Skeletal muscle tissue (tissue), 4 donors: Measurements from ENCODE around the gene MGAM2. TPM values are rescaled to one million over a fixed set of nuclear protein-coding genes. Genes with fewer than 3 reads are reported as not detected.
"Not testable (repeated sequence)": the region's sequence is repeated elsewhere in the genome, so short reads cannot be mapped to it uniquely, and the experiment has no call there.

Source experiments
- H3K27ac ChIP-seq: one replicate; pipeline ENCODE4 v1.7.0; 2013; ENCODE audit warnings: mild to moderate bottlenecking, low read depth, low read length, inconsistent platforms
- H3K27me3 ChIP-seq, 3 donors: one replicate each; pipeline ENCODE4 v1.7.0; 2013; ENCODE audit warnings: low read length in 3 of 3; ENCODE audit not compliant: control insufficient read depth in 3 of 3, insufficient read depth in 3 of 3
- H3K36me3 ChIP-seq, 3 donors: one replicate each; pipeline ENCODE4 v1.7.0; 2013; ENCODE audit warnings: low read length in 3 of 3; ENCODE audit not compliant: control insufficient read depth in 3 of 3, insufficient read depth in 3 of 3
- H3K4me1 ChIP-seq, 3 donors: one replicate each; pipeline ENCODE4 v1.7.0; 2013; ENCODE audit warnings: low read length in 3 of 3, mild to moderate bottlenecking in 3 of 3; ENCODE audit not compliant: control insufficient read depth in 3 of 3, insufficient read depth in 3 of 3
- H3K4me3 ChIP-seq, 3 donors: one replicate each; pipeline ENCODE4 v1.7.0; 2013; ENCODE audit warnings: low read length in 3 of 3
- H3K9ac ChIP-seq, 3 donors: one replicate each; pipeline ENCODE4 v1.7.0; 2013; ENCODE audit warnings: low read length in 3 of 3, mild to moderate bottlenecking in 3 of 3, moderate library complexity in 2 of 3, low read depth in 1 of 3
- H3K9me3 ChIP-seq, 3 donors: one replicate each; pipeline ENCODE4 v1.7.0; 2013; ENCODE audit warnings: low read length in 3 of 3; ENCODE audit not compliant: control insufficient read depth in 3 of 3
- total RNA-seq: library from RNA; depleted of rRNA; stranded (reverse); fragments of >200 nt; gene quantifications from one replicate; pipeline ENCODE4 v1.2.3, GENCODE V29; 2014
- donor health status: Osteomylitis.

The MGAM2 gene
- total RNA-seq, 1 donor from 2014 or later: under 0.01 TPM

DNA sequence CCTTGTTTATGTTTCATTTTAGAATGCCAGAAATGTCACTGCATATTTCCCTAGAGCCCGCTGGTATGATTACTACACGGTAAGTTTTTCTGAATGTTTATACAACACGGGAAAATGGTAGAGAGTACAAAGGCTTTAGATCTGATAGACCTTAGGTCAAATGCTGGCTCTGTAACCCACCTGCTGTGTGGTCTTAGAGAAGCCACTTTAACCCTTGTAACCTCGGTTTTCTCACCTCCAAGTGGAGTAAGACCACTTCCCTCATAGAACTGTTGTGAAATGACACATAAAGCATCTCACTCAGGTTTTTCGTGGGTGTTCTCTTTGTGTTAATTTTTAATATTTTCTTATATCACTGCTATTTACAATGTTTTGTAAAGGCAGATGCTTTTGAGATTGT is 13.9 kb upstream of the MGAM2 start:
- Histone ChIP-seq H3K36me3 (no peaks in the 10 kb centered on the region), H3K4me3 (no peak overlapping the region), H3K27ac (no peak overlapping the region), H3K9me3 (no peaks in the 10 kb centered on the region), H3K4me1 (no peaks in the 10 kb centered on the region), H3K27me3 (no peaks in the 10 kb centered on the region), H3K9ac (no peak overlapping the region)

DNA sequence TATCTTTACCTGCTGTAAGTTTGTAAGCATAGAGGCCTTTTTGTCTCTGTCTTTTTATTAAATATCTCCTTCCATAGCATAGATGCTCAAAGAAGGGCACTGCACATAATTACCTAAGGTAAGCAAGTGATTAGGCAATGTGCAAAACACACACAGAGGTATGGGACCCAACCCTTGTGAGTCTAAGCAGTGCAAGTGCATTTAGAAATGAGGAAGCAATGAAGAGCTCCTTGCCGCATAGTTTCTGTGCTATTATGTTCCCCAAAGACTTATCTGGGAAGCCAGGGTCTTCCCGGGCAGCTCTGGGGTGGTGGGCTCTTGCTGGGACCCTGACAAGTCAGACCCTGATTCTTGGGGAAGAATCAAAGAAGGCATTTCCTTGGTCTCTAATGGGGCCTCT is 13.5 kb upstream of the MGAM2 start:
- Histone ChIP-seq H3K9me3 (no peaks in the 10 kb centered on the region), H3K27ac (no peak overlapping the region), H3K4me3 (no peak overlapping the region), H3K27me3 (no peaks in the 10 kb centered on the region), H3K9ac (no peak overlapping the region), H3K4me1 (no peaks in the 10 kb centered on the region), H3K36me3 (no peaks in the 10 kb centered on the region)

DNA sequence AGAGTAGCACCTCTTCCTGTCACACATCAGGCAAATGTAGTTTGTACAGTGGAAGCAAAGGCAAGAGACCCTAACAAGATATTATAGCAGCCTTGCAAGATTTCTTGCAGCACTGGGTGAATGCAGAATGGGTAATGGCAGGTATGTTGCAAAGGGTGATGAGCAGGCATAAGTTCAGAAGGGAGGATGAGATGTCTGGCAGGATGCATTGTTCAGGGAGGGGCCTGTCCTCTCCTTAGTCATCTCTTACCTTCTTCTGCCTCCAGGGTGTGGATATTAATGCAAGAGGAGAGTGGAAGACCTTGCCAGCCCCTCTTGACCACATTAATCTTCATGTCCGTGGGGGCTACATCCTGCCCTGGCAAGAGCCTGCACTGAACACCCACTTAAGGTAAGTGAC is 12.2 kb upstream of the MGAM2 start:
- H3K36me3 ChIP-seq, H3K4me3 ChIP-seq, H3K27ac ChIP-seq, H3K4me1 ChIP-seq, H3K9ac ChIP-seq, H3K9me3 ChIP-seq, H3K27me3 ChIP-seq: not testable (repeated sequence)

DNA sequence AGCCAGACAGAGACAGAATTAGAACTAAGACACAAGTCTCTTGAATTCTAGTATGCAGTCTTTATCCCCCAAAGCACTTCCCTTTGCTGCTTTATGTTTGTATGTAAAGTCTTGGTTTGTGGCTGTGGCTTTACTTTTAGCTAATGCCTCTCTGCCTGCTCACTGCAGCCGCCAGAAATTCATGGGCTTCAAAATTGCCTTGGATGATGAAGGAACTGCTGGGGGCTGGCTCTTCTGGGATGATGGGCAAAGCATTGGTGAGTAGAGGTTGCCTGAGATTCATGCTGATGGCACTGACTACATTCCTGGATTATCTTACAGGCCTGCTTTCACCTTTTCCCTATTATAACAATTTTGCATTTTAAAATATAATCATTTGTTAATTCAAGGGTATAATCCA is 10.9 kb upstream of the MGAM2 start:
- H3K27me3 ChIP-seq: no peaks in the 10 kb centered on the region
- H3K4me1 ChIP-seq: no peaks in the 10 kb centered on the region
- H3K36me3 ChIP-seq: no peaks in the 10 kb centered on the region
- H3K4me3 ChIP-seq: no peak overlapping the region
- no peak overlapping the region for H3K27ac ChIP-seq
- no peaks in the 10 kb centered on the region for H3K9me3 ChIP-seq
- no peak overlapping the region for H3K9ac ChIP-seq

DNA sequence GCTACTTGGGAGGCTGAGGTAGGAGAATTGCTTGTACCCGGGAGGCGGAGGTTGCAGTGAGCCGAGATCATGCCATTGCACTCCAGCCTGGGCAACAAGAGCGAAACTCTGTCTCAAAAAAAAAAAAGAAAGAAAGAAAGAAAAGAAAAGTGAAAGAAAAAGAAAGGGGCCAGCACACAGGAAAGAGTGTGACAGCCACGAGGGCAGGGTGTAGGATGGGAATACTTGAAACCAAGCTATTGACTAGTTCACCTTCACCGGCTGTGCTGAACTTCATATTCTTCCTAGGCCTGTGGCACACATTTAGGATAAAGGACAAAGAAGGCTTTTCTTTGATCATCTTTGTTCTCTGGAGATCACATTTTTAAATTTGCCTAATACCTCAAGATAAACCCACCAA is 9.7 kb upstream of the MGAM2 start:
- H3K4me3 ChIP-seq, H3K36me3 ChIP-seq, H3K27me3 ChIP-seq, H3K4me1 ChIP-seq, H3K9me3 ChIP-seq, H3K27ac ChIP-seq, H3K9ac ChIP-seq: not testable (repeated sequence)

DNA sequence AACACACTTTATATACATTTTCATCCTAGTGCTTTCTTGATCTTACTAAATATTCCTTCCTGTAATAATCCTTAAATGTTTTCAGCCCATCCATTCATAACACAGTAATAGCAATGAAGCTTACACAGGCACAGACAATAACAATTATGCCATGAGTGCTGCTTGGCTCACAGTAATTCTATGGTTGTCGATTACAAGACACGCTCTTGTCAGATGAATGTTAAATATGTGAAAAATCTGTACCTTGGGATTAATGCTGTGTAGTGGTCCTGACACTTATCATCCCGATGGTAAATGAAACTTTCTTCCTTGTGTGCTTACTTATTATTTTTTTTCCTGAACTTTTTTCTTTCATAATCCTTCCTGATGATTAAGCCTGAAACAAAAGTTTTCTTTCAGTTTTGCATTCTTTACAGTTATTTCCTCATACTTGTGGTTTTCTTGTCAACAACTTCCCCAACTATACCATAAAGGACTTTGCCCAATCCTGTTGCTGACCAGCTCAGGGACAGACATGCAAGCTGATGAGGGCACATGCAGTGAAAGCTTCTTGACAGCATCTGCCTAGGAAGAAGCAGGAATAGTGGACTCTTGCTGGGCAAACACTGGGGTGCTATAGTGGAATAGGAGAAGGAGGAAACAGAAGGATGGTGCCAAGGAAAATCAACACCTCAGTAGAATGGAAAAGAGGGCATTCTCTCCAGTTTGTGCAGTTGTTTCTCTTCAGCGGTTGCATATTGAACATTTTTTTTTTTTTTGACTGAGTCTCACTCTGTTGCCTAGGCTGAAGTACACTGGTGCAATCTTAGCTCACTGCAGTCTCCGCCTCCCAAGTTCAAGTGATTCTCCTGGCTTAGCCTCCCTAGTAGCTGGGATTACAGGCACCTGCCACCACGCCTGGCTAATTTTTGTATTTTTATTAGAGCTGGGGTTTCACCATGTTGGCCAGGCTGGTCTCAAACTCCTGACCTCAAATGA is 6.7 kb upstream of the MGAM2 start:
- no peaks in the 10 kb centered on the region for H3K9me3 ChIP-seq
- no peak overlapping the region for H3K27ac ChIP-seq
- H3K27me3 ChIP-seq: no peaks in the 10 kb centered on the region
- no peak overlapping the region for H3K4me3 ChIP-seq
- no peaks in the 10 kb centered on the region for H3K4me1 ChIP-seq
- H3K36me3 ChIP-seq: no peaks in the 10 kb centered on the region
- H3K9ac ChIP-seq: no peak overlapping the region

DNA sequence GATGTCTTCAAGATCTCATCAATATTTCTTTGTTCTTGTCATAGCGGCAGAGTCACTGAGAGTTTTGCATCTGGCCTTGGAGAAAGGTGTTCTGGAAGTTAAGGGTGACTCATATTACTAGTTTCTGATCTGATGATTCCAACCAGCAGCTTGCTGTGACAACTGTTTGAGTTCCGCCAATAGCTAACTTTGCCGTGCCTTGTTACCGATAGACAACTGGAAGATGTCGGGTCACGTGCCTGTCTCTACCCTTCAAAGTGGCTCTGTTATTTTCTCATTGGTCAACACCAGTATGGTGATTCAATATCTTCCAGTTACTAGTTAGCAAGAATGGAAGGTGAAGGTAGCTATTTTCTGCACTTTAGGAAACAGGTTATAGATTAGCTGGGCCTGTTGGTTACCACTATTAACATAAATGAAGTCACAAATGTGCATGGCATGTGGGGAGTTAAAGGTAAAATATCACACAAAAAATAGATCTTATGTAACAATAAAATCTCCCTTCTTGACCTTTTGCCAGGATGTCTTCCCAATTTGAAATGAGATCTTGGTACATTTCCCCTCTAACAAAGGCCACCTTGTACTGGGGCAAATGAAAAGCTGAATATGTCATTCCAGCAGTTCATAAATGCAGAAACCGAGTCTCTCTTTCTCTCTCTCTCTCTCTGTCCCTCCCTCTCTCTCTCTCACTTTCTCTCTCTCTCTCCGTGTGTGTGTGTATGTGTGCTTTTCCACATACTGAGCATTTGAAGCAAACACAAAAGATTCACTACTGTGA is 2.6 kb upstream of the MGAM2 start:
- Histone ChIP-seq H3K4me3 (no peak overlapping the region), H3K27me3 (no peaks in the 10 kb centered on the region), H3K9ac (no peak overlapping the region), H3K9me3 (no peaks in the 10 kb centered on the region), H3K27ac (no peak overlapping the region), H3K36me3 (no peaks in the 10 kb centered on the region), H3K4me1 (no peaks in the 10 kb centered on the region)

DNA sequence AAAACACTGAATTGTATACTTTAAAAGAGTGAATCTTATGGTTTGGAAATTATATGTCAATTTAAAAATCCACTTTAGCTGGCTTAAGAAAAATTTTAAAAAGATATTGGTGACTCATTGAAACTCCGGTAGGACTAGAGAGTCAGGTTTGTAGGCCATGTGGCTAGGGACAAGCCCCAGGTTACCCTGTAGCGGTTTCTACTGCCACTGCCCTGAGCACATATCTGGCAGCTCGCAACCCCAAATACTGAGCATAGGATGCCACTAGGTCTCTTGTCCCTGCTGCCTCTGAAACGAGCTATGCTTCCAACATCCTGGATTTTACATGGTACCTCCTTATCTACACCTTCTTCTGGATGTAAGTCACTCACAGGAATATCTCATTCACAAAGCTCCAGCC is 1.4 kb upstream of the MGAM2 start:
- H3K27me3 ChIP-seq: no peaks in the 10 kb centered on the region
- H3K36me3 ChIP-seq: no peaks in the 10 kb centered on the region
- H3K9me3 ChIP-seq: no peaks in the 10 kb centered on the region
- no peak overlapping the region for H3K27ac ChIP-seq
- H3K9ac ChIP-seq: no peak overlapping the region
- H3K4me1 ChIP-seq: no peaks in the 10 kb centered on the region
- no peak overlapping the region for H3K4me3 ChIP-seq

DNA sequence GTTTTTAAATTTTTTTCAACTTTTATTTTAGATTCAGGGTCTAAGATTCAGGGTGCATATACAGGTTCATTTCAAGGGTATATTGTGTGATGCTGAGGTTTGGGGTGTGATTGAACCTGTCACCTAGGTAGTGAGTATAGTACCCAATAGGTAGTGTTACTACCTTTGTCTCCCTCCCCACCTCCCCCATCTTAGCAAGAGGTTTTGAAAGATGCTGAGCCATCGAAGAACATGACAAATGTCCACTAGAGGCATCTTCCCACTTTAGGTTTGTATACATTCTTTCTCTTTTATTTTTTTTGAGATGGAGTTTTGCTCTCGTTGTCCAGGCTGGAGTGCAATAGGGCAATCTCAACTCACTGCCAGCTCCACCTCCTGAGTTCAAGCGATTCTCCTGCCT is 880 bp upstream of the MGAM2 start:
- Histone ChIP-seq H3K9me3 (no peaks in the 10 kb centered on the region), H3K9ac (no peak overlapping the region), H3K4me1 (no peaks in the 10 kb centered on the region), H3K4me3 (no peak overlapping the region), H3K36me3 (no peaks in the 10 kb centered on the region), H3K27ac (no peak overlapping the region), H3K27me3 (no peaks in the 10 kb centered on the region)

DNA sequence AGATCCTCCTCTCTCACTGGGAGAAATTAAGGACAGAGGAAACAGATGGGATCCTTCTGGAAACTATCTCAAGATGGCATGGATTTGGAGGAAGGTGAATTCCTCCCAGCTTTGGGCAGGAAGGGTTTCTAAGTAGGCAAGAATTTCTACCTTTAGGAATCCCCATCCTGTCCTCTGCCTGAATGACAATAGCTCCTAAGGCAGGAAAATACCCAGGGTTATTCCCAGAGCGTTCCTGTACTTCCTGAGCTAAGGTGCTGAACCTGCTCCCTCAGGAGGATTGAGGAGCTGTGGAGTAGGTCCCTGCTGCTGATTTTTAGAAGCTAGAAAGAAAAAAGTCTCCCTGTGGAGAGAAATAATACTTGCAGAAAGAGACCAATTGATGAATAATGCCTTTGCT is 568 bp downstream of the MGAM2 start:
- Histone ChIP-seq H3K4me1 (no peaks in the 10 kb centered on the region), H3K27ac (no peak overlapping the region), H3K36me3 (no peaks in the 10 kb centered on the region), H3K27me3 (no peaks in the 10 kb centered on the region), H3K4me3 (no peak overlapping the region), H3K9me3 (no peaks in the 10 kb centered on the region), H3K9ac (no peak overlapping the region)
